Vagina (tissue), 2 donors: ENCODE data around the gene SCAF8.

Experiments
- CTCF ChIP-seq, 3 experiments: fragments of 450-650 bp in 2 of 3; fragments of 200-600 bp in 1 of 3; sonication (generic) in 1 of 3; IDR thresholded peaks; one replicate each; pipeline ENCODE4 v1.5.1; 2017 to 2019; ENCODE audit warnings: antibody characterized with exemption in 3 of 3, mild to moderate bottlenecking in 2 of 3, moderate library complexity in 2 of 3
- POLR2A ChIP-seq, 2 donors: fragments of 450-650 bp; IDR thresholded peaks; one replicate each; pipeline ENCODE4 v1.6.1; 2017; ENCODE audit warnings: antibody characterized with exemption in 2 of 2, mild to moderate bottlenecking in 2 of 2, moderate library complexity in 2 of 2
- POLR2AphosphoS5 ChIP-seq, 2 donors: sonication (generic); formaldehyde crosslinking; IDR thresholded peaks; one replicate each; pipeline ENCODE4 v1.9.0; 2017; ENCODE audit warnings: antibody characterized with exemption in 2 of 2, mild to moderate bottlenecking in 2 of 2, low read depth in 1 of 2; ENCODE audit not compliant: insufficient read depth in 1 of 2

GRCh38 chr6:154766288-154766687 is 33.1 kb downstream of the SCAF8 start:
- TF ChIP-seq CTCF (IDR thresholded peaks at IDR 0.05) (no peak), POLR2A (IDR thresholded peaks at IDR 0.05) (no peak), POLR2AphosphoS5 (IDR thresholded peaks at IDR 0.05; ENCODE audit: insufficient read depth in 1 of 2, low read depth in 1 of 2) (no peak)
